Gastrocnemius medialis (tissue), 4 donors: Measurements from ENCODE around the gene FANCM.

ENCODE experiments used
- CTCF ChIP-seq, 5 experiments: fragments of 450-650 bp in 3 of 5; fragments of 200-600 bp in 2 of 5; sonication (generic) in 2 of 5; IDR thresholded peaks in 4 of 5; conservative IDR thresholded peaks in 1 of 5; 1 replicate in 4 of 5; 2 replicates in 1 of 5; pipeline ENCODE4 v1.5.1; 2016 to 2019; ENCODE audit warnings: antibody characterized with exemption in 5 of 5, mild to moderate bottlenecking in 3 of 5, moderate library complexity in 3 of 5
- POLR2A ChIP-seq, 2 donors: fragments of 450-650 bp; IDR thresholded peaks; one replicate each; pipeline ENCODE4 v1.6.1; 2017; ENCODE audit warnings: antibody characterized with exemption in 2 of 2, mild to moderate bottlenecking in 2 of 2, moderate library complexity in 2 of 2

- no peak for TF ChIP-seq CTCF (IDR thresholded peaks at IDR 0.05 in 4 of 5, conservative IDR thresholded peaks at IDR 0.05 in 1 of 5)
- TF ChIP-seq POLR2A (IDR thresholded peaks at IDR 0.05): no peak
These were observed 6.6 kb upstream of the FANCM start for GRCh38 chr14:45128963-45129629.
